Measurements from ENCODE around the gene OR8A1. TPM values are rescaled to one million over a fixed set of nuclear protein-coding genes. Genes with fewer than 3 reads are reported as not detected.

The OR8A1 gene
- total RNA-seq, 1 experiment from 2014 or later = not detected

DNA sequence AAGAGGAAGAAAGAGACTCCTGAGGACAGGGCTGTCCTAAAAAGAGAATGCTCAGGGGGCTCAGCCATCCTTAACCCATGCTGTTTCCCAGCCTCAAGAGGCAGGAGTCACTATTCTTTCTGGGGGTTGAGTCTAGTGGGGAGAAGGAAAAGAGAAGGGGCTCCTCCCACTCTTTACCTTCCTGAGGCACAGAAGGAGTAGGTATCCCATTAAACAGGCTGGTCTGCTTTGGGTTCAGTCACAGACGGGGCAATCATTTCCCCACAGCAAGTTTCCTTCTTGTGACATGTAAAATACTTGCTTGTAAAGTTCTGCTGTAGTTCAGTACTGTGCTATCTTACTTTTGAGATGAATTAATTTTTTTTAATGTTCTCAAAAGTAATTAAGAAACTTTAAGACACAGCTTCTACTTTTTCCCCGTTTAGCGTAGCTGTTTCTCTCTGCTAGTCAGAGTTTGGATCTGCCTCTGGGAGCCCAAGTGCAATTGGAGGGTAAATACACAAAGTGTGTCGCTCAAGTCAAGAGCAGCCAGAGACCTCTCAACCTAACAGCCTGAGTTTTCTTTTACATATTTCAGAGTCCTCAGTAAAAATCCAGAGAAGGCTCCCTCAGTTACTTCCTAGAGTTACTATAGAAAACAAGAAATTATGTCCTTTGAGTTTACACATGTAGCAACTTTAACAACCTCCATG, 15.0 kb downstream of the OR8A1 start:
- no peaks in the 10 kb centered on the region for H3K23me2 ChIP-seq (ENCODE audit: insufficient read length, low read depth, low read length, poor library complexity, severe bottlenecking)
- no peak overlapping the region for H2BK15ac ChIP-seq (ENCODE audit: low read depth, low read length)
- H3K9ac ChIP-seq (ENCODE audit: extremely low read depth, insufficient read length, low read length) = no peak overlapping the region
- no peak overlapping the region for H3K56ac ChIP-seq (ENCODE audit: insufficient read length, low read depth, low read length)
- H3K14ac ChIP-seq (ENCODE audit: insufficient read depth, low read length) = no peak overlapping the region
- H2BK120ac ChIP-seq (ENCODE audit: low read depth, low read length, poor library complexity, severe bottlenecking) = no peak overlapping the region
- no peak overlapping the region for H4K91ac ChIP-seq (ENCODE audit: insufficient read length, low read depth, low read length)
- H3K79me2 ChIP-seq (ENCODE audit: insufficient read depth, low read length) = no peaks in the 10 kb centered on the region
- no peaks in the 10 kb centered on the region for H3K9me3 ChIP-seq (ENCODE audit: control insufficient read depth, low read depth, low read length)
- H3T11ph ChIP-seq (ENCODE audit: low read length) = no peak overlapping the region
- Mint-ChIP-seq H3K36me3 (ENCODE audit: insufficient read depth in 1 of 3, low read depth in 3 of 3) (no peaks in the 10 kb centered on the region), H3K4me3 (no peak overlapping the region), H3K27me3 (ENCODE audit: low read depth) (no peaks in the 10 kb centered on the region), H3K4me1 (0 out of 4 replicates have a peak, but pooled peaks cover 0 to 3% of the 10 kb centered on the region in 2 experiments), H3K27ac (no peak overlapping the region), H3K9me3 (no peaks in the 10 kb centered on the region)
- H4K8ac ChIP-seq (replicated peaks; ENCODE audit: insufficient read length, low read depth, low read length) = no peak overlapping the region
- no peak overlapping the region for H4K5ac ChIP-seq (ENCODE audit: insufficient read length, low read depth, low read length)
- no peak overlapping the region for H3K4ac ChIP-seq (ENCODE audit: low read depth, low read length)
- no peak overlapping the region for H2AFZ ChIP-seq (ENCODE audit: low read length)
- DNase-seq = no peak
- TF ChIP-seq, protein P1, sequence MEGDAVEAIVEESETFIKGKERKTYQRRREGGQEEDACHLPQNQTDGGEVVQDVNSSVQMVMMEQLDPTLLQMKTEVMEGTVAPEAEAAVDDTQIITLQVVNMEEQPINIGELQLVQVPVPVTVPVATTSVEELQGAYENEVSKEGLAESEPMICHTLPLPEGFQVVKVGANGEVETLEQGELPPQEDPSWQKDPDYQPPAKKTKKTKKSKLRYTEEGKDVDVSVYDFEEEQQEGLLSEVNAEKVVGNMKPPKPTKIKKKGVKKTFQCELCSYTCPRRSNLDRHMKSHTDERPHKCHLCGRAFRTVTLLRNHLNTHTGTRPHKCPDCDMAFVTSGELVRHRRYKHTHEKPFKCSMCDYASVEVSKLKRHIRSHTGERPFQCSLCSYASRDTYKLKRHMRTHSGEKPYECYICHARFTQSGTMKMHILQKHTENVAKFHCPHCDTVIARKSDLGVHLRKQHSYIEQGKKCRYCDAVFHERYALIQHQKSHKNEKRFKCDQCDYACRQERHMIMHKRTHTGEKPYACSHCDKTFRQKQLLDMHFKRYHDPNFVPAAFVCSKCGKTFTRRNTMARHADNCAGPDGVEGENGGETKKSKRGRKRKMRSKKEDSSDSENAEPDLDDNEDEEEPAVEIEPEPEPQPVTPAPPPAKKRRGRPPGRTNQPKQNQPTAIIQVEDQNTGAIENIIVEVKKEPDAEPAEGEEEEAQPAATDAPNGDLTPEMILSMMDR (conservative IDR thresholded peaks at IDR 0.05) = no peak
- no peak overlapping the region for H2BK5ac ChIP-seq (ENCODE audit: insufficient read length, low read length)
- no peak overlapping the region for H3K4me2 ChIP-seq (ENCODE audit: insufficient read depth, insufficient read length, low read length)
- no CpG with 5 or more reads among the region's 4 CpGs for WGBS (ENCODE audit: extremely low coverage, insufficient read length, low lambda C conversion rate)
- H3K18ac ChIP-seq (ENCODE audit: insufficient read length, low read depth, low read length) = no peak overlapping the region
- no peaks in the 10 kb centered on the region for H3K79me1 ChIP-seq (ENCODE audit: insufficient read depth, low read depth, low read length, poor library complexity, severe bottlenecking)
- no peak overlapping the region for H3K23ac ChIP-seq (ENCODE audit: insufficient read length, low read depth, low read length)
- H4K20me1 ChIP-seq (ENCODE audit: control insufficient read depth, insufficient read depth, insufficient read length) = no peaks in the 10 kb centered on the region
- H3K27ac ChIP-seq (ENCODE audit: insufficient read length, low read depth, low read length) = no peak overlapping the region
- no peak overlapping the region for H2AK5ac ChIP-seq (ENCODE audit: insufficient read length, low read length)
- H3K4me1 ChIP-seq (ENCODE audit: insufficient read depth, low read length) = no peaks in the 10 kb centered on the region
- H2BK12ac ChIP-seq (ENCODE audit: insufficient read length, low read depth, low read length) = no peak overlapping the region
- H2BK20ac ChIP-seq (ENCODE audit: low read depth, low read length, poor library complexity, severe bottlenecking) = no peak overlapping the region
- no peaks in the 10 kb centered on the region for H3K27me3 ChIP-seq (ENCODE audit: insufficient read depth, low read length)

Data from H9 (cell line).